ENCODE data around the gene SMIM14. TPM values are rescaled to one million over a fixed set of nuclear protein-coding genes. Genes with fewer than 3 reads are reported as not detected.
"Not testable (repeated sequence)": the region's sequence is repeated elsewhere in the genome, so short reads cannot be mapped to it uniquely, and the experiment has no call there.

The SMIM14 gene
- total RNA-seq, 1 experiment from 2014 or later = 32.3 TPM

DNA sequence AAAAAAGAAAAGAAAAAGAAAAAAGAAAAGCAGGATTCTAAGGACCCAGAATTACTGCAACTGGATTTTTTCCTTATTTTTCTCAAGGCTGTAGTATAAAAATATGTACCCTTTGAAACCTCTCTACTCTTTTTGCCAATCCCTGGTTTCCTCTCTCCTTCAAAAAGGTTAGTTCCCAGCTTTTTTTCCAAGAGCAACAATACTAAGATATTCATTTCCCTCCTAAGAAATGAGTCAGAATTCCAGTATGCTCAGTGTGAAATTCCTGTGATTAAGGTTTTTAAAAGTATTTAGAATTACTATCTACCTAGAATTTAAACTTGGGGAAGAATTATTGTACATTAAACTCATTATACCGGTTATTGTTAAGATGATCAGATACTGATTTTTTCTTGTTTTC, 22.0 kb downstream of the SMIM14 start:
- peak overlapping the region; percentile 59; the same call in 1 of the 2 replicates for H3K27ac Mint-ChIP-seq
- TF ChIP-seq SOX15 (CRISPR knock-in tag; IDR thresholded peaks at IDR 0.05) = no peak
- no peak for TF ChIP-seq OVOL2 (CRISPR knock-in tag; IDR thresholded peaks at IDR 0.05; ENCODE audit: borderline replicate concordance)
- no peak for TF ChIP-seq ZNF232 (CRISPR knock-in tag; IDR thresholded peaks at IDR 0.05)
- no peak for TF ChIP-seq FOXK1 (CRISPR knock-in tag; IDR thresholded peaks at IDR 0.05)
- TF ChIP-seq JUN (CRISPR knock-in tag; IDR thresholded peaks at IDR 0.05) = no peak
- TF ChIP-seq ZNF671 (CRISPR knock-in tag; IDR thresholded peaks at IDR 0.05) = no peak
- no peak for TF ChIP-seq ZMAT4 (CRISPR knock-in tag; IDR thresholded peaks at IDR 0.05)
- no peak for TF ChIP-seq MLX (CRISPR knock-in tag; IDR thresholded peaks at IDR 0.05)
- TF ChIP-seq RELA (CRISPR knock-in tag; IDR thresholded peaks at IDR 0.05; ENCODE audit: borderline replicate concordance) = no peak
- TF ChIP-seq, protein P1, sequence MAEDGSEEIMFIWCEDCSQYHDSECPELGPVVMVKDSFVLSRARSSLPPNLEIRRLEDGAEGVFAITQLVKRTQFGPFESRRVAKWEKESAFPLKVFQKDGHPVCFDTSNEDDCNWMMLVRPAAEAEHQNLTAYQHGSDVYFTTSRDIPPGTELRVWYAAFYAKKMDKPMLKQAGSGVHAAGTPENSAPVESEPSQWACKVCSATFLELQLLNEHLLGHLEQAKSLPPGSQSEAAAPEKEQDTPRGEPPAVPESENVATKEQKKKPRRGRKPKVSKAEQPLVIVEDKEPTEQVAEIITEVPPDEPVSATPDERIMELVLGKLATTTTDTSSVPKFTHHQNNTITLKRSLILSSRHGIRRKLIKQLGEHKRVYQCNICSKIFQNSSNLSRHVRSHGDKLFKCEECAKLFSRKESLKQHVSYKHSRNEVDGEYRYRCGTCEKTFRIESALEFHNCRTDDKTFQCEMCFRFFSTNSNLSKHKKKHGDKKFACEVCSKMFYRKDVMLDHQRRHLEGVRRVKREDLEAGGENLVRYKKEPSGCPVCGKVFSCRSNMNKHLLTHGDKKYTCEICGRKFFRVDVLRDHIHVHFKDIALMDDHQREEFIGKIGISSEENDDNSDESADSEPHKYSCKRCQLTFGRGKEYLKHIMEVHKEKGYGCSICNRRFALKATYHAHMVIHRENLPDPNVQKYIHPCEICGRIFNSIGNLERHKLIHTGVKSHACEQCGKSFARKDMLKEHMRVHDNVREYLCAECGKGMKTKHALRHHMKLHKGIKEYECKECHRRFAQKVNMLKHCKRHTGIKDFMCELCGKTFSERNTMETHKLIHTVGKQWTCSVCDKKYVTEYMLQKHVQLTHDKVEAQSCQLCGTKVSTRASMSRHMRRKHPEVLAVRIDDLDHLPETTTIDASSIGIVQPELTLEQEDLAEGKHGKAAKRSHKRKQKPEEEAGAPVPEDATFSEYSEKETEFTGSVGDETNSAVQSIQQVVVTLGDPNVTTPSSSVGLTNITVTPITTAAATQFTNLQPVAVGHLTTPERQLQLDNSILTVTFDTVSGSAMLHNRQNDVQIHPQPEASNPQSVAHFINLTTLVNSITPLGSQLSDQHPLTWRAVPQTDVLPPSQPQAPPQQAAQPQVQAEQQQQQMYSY (CRISPR knock-in tag; IDR thresholded peaks at IDR 0.05) = no peak
- no peak for TF ChIP-seq NFE2L1 (CRISPR knock-in tag; IDR thresholded peaks at IDR 0.05)
- no peak for TF ChIP-seq IRF2 (CRISPR knock-in tag; IDR thresholded peaks at IDR 0.05; ENCODE audit: borderline replicate concordance, low read depth)
- no peak for TF ChIP-seq FOXP1 (CRISPR knock-in tag; IDR thresholded peaks at IDR 0.05; ENCODE audit: borderline replicate concordance)
- TF ChIP-seq, protein P2, sequence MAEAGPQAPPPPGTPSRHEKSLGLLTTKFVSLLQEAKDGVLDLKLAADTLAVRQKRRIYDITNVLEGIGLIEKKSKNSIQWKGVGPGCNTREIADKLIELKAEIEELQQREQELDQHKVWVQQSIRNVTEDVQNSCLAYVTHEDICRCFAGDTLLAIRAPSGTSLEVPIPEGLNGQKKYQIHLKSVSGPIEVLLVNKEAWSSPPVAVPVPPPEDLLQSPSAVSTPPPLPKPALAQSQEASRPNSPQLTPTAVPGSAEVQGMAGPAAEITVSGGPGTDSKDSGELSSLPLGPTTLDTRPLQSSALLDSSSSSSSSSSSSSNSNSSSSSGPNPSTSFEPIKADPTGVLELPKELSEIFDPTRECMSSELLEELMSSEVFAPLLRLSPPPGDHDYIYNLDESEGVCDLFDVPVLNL (CRISPR knock-in tag; IDR thresholded peaks at IDR 0.05; ENCODE audit: borderline replicate concordance, low read depth) = no peak
- no peak for TF ChIP-seq TEAD4 (CRISPR knock-in tag; IDR thresholded peaks at IDR 0.05)
- no peak for TF ChIP-seq ZNF263 (CRISPR knock-in tag; IDR thresholded peaks at IDR 0.05; ENCODE audit: low read depth)
- no peak for TF ChIP-seq GRHL2 (CRISPR knock-in tag; IDR thresholded peaks at IDR 0.05; ENCODE audit: insufficient replicate concordance, severe bottlenecking)
- no peak for TF ChIP-seq ZNF121 (CRISPR knock-in tag; IDR thresholded peaks at IDR 0.05)
- no peak overlapping the region for H3K4me3 Mint-ChIP-seq
- H3K36me3 Mint-ChIP-seq = peaks cover 3% of the 10 kb centered on the region; the same call in 1 of the 2 replicates
- ChIA-PET CTCF (interaction anchor here (0.6 to 1.6 kb wide), 3 partner anchors 16 to 96 kb away, joined by 3 read pairs; partner anchors contain the start of gene SMIM14), POLR2A (interaction anchor here (0.7 kb wide), 1 partner anchor 89 kb away, joined by 6 read pairs; the partner anchor contains the start of gene UGDH)
- H3K4me1 Mint-ChIP-seq = peaks cover 37% of the 10 kb centered on the region
- H3K27me3 Mint-ChIP-seq (ENCODE audit: low read depth) = no peaks in the 10 kb centered on the region
- DNase-seq (ENCODE audit: low spot score) (no peak), ATAC-seq (no peak)
- no peaks in the 10 kb centered on the region for H3K9me3 Mint-ChIP-seq

GRCh38 chr4:39616112-39616511, 22.6 kb downstream of the SMIM14 start:
- ATAC-seq; DNase-seq (ENCODE audit: low spot score); POLR2A ChIA-PET; H3K36me3 Mint-ChIP-seq; H3K27me3 Mint-ChIP-seq (ENCODE audit: low read depth); H3K4me3 Mint-ChIP-seq; H3K9me3 Mint-ChIP-seq: not testable (repeated sequence)
- peaks cover 32% of the 10 kb centered on the region for H3K4me1 Mint-ChIP-seq
- CTCF ChIA-PET = interaction anchor here (1.6 kb wide), 1 partner anchor 22 kb away, joined by 3 read pairs; the partner anchor contains the start of gene SMIM14
- H3K27ac Mint-ChIP-seq = peak overlapping the region; percentile 72

All from WTC11 (cell line).